Measurements from ENCODE around the gene ERC2.

The ERC2 gene

GRCh38 chr3:55929154-55929869 lies 539.0 kb downstream of the ERC2 start:
- no peak overlapping the region for H3K4me3 ChIP-seq (ENCODE audit: low read length)
- no peak overlapping the region for H3K27ac ChIP-seq (ENCODE audit: low read depth, low read length)
- no peak overlapping the region for H3K9ac ChIP-seq (ENCODE audit: low read length)
- H3K27me3 ChIP-seq (ENCODE audit: control insufficient read depth, insufficient read depth, low read length), result no peaks in the 10 kb centered on the region
- H3K36me3 ChIP-seq (ENCODE audit: control insufficient read depth, insufficient read depth, low read length), result no peaks in the 10 kb centered on the region
- no peaks in the 10 kb centered on the region for H3K4me1 ChIP-seq (ENCODE audit: control insufficient read depth, insufficient read depth, low read length)

GRCh38 chr3:55923626-55924025 lies 544.6 kb downstream of the ERC2 start:
- H3K4me3 ChIP-seq (ENCODE audit: low read length), result no peak overlapping the region
- H3K27ac ChIP-seq (ENCODE audit: low read depth, low read length), result no peak overlapping the region
- H3K4me1 ChIP-seq (ENCODE audit: control insufficient read depth, insufficient read depth, low read length), result no peaks in the 10 kb centered on the region
- no peaks in the 10 kb centered on the region for H3K36me3 ChIP-seq (ENCODE audit: control insufficient read depth, insufficient read depth, low read length)
- no peak overlapping the region for H3K9ac ChIP-seq (ENCODE audit: low read length)
- no peaks in the 10 kb centered on the region for H3K27me3 ChIP-seq (ENCODE audit: control insufficient read depth, insufficient read depth, low read length)

GRCh38 chr3:55923207-55923606 lies 545.1 kb downstream of the ERC2 start:
- Histone ChIP-seq H3K27me3 (ENCODE audit: control insufficient read depth, insufficient read depth, low read length) (no peaks in the 10 kb centered on the region), H3K9ac (ENCODE audit: low read length) (no peak overlapping the region), H3K4me1 (ENCODE audit: control insufficient read depth, insufficient read depth, low read length) (no peaks in the 10 kb centered on the region), H3K27ac (ENCODE audit: low read depth, low read length) (no peak overlapping the region), H3K4me3 (ENCODE audit: low read length) (no peak overlapping the region), H3K36me3 (ENCODE audit: control insufficient read depth, insufficient read depth, low read length) (no peaks in the 10 kb centered on the region)

- Histone ChIP-seq H3K36me3 (ENCODE audit: control insufficient read depth, insufficient read depth, low read length) (no peaks in the 10 kb centered on the region), H3K27me3 (ENCODE audit: control insufficient read depth, insufficient read depth, low read length) (no peaks in the 10 kb centered on the region), H3K4me1 (ENCODE audit: control insufficient read depth, insufficient read depth, low read length) (no peaks in the 10 kb centered on the region), H3K27ac (ENCODE audit: low read depth, low read length) (no peak overlapping the region), H3K4me3 (ENCODE audit: low read length) (no peak overlapping the region), H3K9ac (ENCODE audit: low read length) (no peak overlapping the region)
These were observed 555.4 kb downstream of the ERC2 start for GRCh38 chr3:55912880-55913279.

- Histone ChIP-seq H3K36me3 (ENCODE audit: control insufficient read depth, insufficient read depth, low read length) (no peaks in the 10 kb centered on the region), H3K9ac (ENCODE audit: low read length) (no peak overlapping the region), H3K4me3 (ENCODE audit: low read length) (no peak overlapping the region), H3K4me1 (ENCODE audit: control insufficient read depth, insufficient read depth, low read length) (no peaks in the 10 kb centered on the region), H3K27ac (ENCODE audit: low read depth, low read length) (no peak overlapping the region), H3K27me3 (ENCODE audit: control insufficient read depth, insufficient read depth, low read length) (no peaks in the 10 kb centered on the region)
These were observed 557.0 kb downstream of the ERC2 start for GRCh38 chr3:55911266-55911665.

- H3K4me1 ChIP-seq (ENCODE audit: control insufficient read depth, insufficient read depth, low read length), result no peaks in the 10 kb centered on the region
- no peak overlapping the region for H3K4me3 ChIP-seq (ENCODE audit: low read length)
- no peak overlapping the region for H3K27ac ChIP-seq (ENCODE audit: low read depth, low read length)
- no peaks in the 10 kb centered on the region for H3K36me3 ChIP-seq (ENCODE audit: control insufficient read depth, insufficient read depth, low read length)
- H3K27me3 ChIP-seq (ENCODE audit: control insufficient read depth, insufficient read depth, low read length), result no peaks in the 10 kb centered on the region
- H3K9ac ChIP-seq (ENCODE audit: low read length), result no peak overlapping the region
These were observed 557.7 kb downstream of the ERC2 start for GRCh38 chr3:55910543-55910942.

GRCh38 chr3:55909373-55909772 lies 558.9 kb downstream of the ERC2 start:
- Histone ChIP-seq H3K36me3 (ENCODE audit: control insufficient read depth, insufficient read depth, low read length) (no peaks in the 10 kb centered on the region), H3K27me3 (ENCODE audit: control insufficient read depth, insufficient read depth, low read length) (no peaks in the 10 kb centered on the region), H3K9ac (ENCODE audit: low read length) (no peak overlapping the region), H3K4me1 (ENCODE audit: control insufficient read depth, insufficient read depth, low read length) (no peaks in the 10 kb centered on the region), H3K4me3 (ENCODE audit: low read length) (no peak overlapping the region), H3K27ac (ENCODE audit: low read depth, low read length) (no peak overlapping the region)

- H3K27ac ChIP-seq (ENCODE audit: low read depth, low read length), result no peak overlapping the region
- no peaks in the 10 kb centered on the region for H3K27me3 ChIP-seq (ENCODE audit: control insufficient read depth, insufficient read depth, low read length)
These were observed 560.7 kb downstream of the ERC2 start for GRCh38 chr3:55907616-55908015.

GRCh38 chr3:55906896-55907295 lies 561.4 kb downstream of the ERC2 start:
- Histone ChIP-seq H3K36me3 (ENCODE audit: control insufficient read depth, insufficient read depth, low read length) (no peaks in the 10 kb centered on the region), H3K27ac (ENCODE audit: low read depth, low read length) (no peak overlapping the region), H3K27me3 (ENCODE audit: control insufficient read depth, insufficient read depth, low read length) (no peaks in the 10 kb centered on the region), H3K4me3 (ENCODE audit: low read length) (no peak overlapping the region), H3K4me1 (ENCODE audit: control insufficient read depth, insufficient read depth, low read length) (no peaks in the 10 kb centered on the region), H3K9ac (ENCODE audit: low read length) (no peak overlapping the region)

More at GRCh38 chr3:55907616-55908015, 560.7 kb downstream of the ERC2 start:
- Histone ChIP-seq H3K4me1 (ENCODE audit: control insufficient read depth, insufficient read depth, low read length) (no peaks in the 10 kb centered on the region), H3K36me3 (ENCODE audit: control insufficient read depth, insufficient read depth, low read length) (no peaks in the 10 kb centered on the region), H3K4me3 (ENCODE audit: low read length) (no peak overlapping the region), H3K9ac (ENCODE audit: low read length) (no peak overlapping the region)

GRCh38 chr3:55904716-55905115 lies 563.6 kb downstream of the ERC2 start:
- H3K27me3 ChIP-seq (ENCODE audit: control insufficient read depth, insufficient read depth, low read length), result no peaks in the 10 kb centered on the region
- H3K9ac ChIP-seq (ENCODE audit: low read length), result no peak overlapping the region
- no peak overlapping the region for H3K27ac ChIP-seq (ENCODE audit: low read depth, low read length)
- H3K36me3 ChIP-seq (ENCODE audit: control insufficient read depth, insufficient read depth, low read length), result no peaks in the 10 kb centered on the region
- H3K4me1 ChIP-seq (ENCODE audit: control insufficient read depth, insufficient read depth, low read length), result no peaks in the 10 kb centered on the region
- no peak overlapping the region for H3K4me3 ChIP-seq (ENCODE audit: low read length)

GRCh38 chr3:55903680-55904079 lies 564.6 kb downstream of the ERC2 start:
- Histone ChIP-seq H3K36me3 (ENCODE audit: control insufficient read depth, insufficient read depth, low read length) (no peaks in the 10 kb centered on the region), H3K27ac (ENCODE audit: low read depth, low read length) (no peak overlapping the region), H3K27me3 (ENCODE audit: control insufficient read depth, insufficient read depth, low read length) (no peaks in the 10 kb centered on the region), H3K4me3 (ENCODE audit: low read length) (no peak overlapping the region), H3K9ac (ENCODE audit: low read length) (no peak overlapping the region), H3K4me1 (ENCODE audit: control insufficient read depth, insufficient read depth, low read length) (no peaks in the 10 kb centered on the region)

GRCh38 chr3:55902221-55902900 lies 565.9 kb downstream of the ERC2 start:
- Histone ChIP-seq H3K27ac (ENCODE audit: low read depth, low read length) (no peak overlapping the region), H3K4me3 (ENCODE audit: low read length) (no peak overlapping the region), H3K4me1 (ENCODE audit: control insufficient read depth, insufficient read depth, low read length) (no peaks in the 10 kb centered on the region), H3K36me3 (ENCODE audit: control insufficient read depth, insufficient read depth, low read length) (no peaks in the 10 kb centered on the region), H3K9ac (ENCODE audit: low read length) (no peak overlapping the region), H3K27me3 (ENCODE audit: control insufficient read depth, insufficient read depth, low read length) (no peaks in the 10 kb centered on the region)

- Histone ChIP-seq H3K27me3 (ENCODE audit: control insufficient read depth, insufficient read depth, low read length) (no peaks in the 10 kb centered on the region), H3K4me3 (ENCODE audit: low read length) (no peak overlapping the region), H3K4me1 (ENCODE audit: control insufficient read depth, insufficient read depth, low read length) (no peaks in the 10 kb centered on the region), H3K27ac (ENCODE audit: low read depth, low read length) (no peak overlapping the region), H3K36me3 (ENCODE audit: control insufficient read depth, insufficient read depth, low read length) (no peaks in the 10 kb centered on the region), H3K9ac (ENCODE audit: low read length) (no peak overlapping the region)
These were observed 568.4 kb downstream of the ERC2 start for GRCh38 chr3:55899887-55900286.
